Endothelial cell of umbilical vein (primary cell): ENCODE data around the gene CYB5D1.

Experiments used
- CTCF ChIP-seq, 2 donors: IDR thresholded peaks; 1 replicate in 1 of 2; 2 replicates in 1 of 2; pipeline ENCODE4 v1.5.1; 2011; ENCODE audit warnings: low read length in 2 of 2, mild to moderate bottlenecking in 2 of 2, moderate library complexity in 2 of 2, control low read depth in 1 of 2, inconsistent platforms in 1 of 2, low read depth in 1 of 2; ENCODE audit not compliant: insufficient read depth in 1 of 2; ENCODE audit errors: extremely low read depth in 1 of 2
- EZH2 ChIP-seq: IDR thresholded peaks from 2 replicates; pipeline ENCODE4 v1.6.1; 2012; ENCODE audit warnings: borderline replicate concordance, low read depth, mild to moderate bottlenecking, moderate library complexity, low read length, inconsistent platforms; ENCODE audit not compliant: severe bottlenecking
- MYC ChIP-seq: IDR thresholded peaks from one replicate; pipeline ENCODE4 v1.6.1; 2011; ENCODE audit warnings: mild to moderate bottlenecking, low read depth, low read length
- POLR2A ChIP-seq: IDR thresholded peaks from 2 replicates; pipeline ENCODE4 v1.6.1; 2012; ENCODE audit warnings: low read depth, mild to moderate bottlenecking, control low read depth, low read length
- POLR2AphosphoS5 ChIP-seq: IDR thresholded peaks from 2 replicates; pipeline ENCODE4 v1.6.1; 2012; ENCODE audit warnings: low read depth, mild to moderate bottlenecking, control low read depth, low read length, moderate library complexity; ENCODE audit not compliant: insufficient read depth
- TF ChIP-seq, protein P1 (sequence below): IDR thresholded peaks from 2 replicates; pipeline ENCODE4 v1.6.1; 2011; ENCODE audit not compliant: insufficient read depth, insufficient read length

DNA sequence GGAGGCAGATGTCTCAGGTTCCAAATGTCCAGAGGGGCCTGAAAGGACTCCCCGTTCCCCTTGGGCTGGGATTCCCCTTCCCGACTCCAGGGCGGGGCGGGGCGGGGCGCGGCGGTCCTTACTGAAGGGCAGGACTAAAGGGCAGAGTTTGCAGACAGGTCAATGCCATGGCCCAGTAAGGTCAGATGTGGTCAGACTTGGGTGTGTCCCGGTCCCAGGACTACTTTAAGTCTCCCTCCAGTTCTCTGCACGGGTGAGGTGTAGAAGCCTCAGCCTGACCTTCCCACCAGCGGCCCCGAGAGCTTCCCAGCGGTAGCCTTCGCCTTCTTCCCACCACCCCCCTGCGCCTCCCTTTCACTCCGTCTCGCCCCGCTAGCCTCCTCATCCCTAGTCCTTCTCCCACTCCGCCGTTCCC, 23.3 kb upstream of the CYB5D1 start:
- TF ChIP-seq POLR2A = no peak
- TF ChIP-seq EZH2 = no peak
- TF ChIP-seq CTCF (IDR thresholded peaks at IDR 0.05; ENCODE audit: extremely low read depth in 1 of 2, insufficient read depth in 1 of 2, low read depth in 1 of 2, low read length in 2 of 2) = no peak
- TF ChIP-seq POLR2AphosphoS5 = no peak
- TF ChIP-seq, protein P1, sequence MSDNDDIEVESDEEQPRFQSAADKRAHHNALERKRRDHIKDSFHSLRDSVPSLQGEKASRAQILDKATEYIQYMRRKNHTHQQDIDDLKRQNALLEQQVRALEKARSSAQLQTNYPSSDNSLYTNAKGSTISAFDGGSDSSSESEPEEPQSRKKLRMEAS = no peak
- TF ChIP-seq MYC = no peak
